ENCODE results near the gene BTAF1. TPM values are rescaled to one million over a fixed set of nuclear protein-coding genes. Genes with fewer than 3 reads are reported as not detected.

Gene BTAF1
- total RNA-seq, 1 experiment from 2014 or later = 42.5 TPM

- peaks cover 14 to 24% of the 10 kb centered on the region in 2 experiments for H3K36me3 ChIP-seq (ENCODE audit: control insufficient read depth in 1 of 2, insufficient read depth in 2 of 2, low read length in 2 of 2)
- H3K9me3 ChIP-seq (ENCODE audit: control insufficient read depth in 1 of 2, insufficient read depth in 1 of 2, low read depth in 1 of 2, low read length in 2 of 2) = no peaks in the 10 kb centered on the region
- ChIA-PET RAD21 (ENCODE audit: low non-redundant PET in 1 of 2, low total read pairs in 2 of 2, uncharacterized antibody in 2 of 2, unreplicated experiment in 2 of 2) (no interaction called here), CTCF (no interaction called here), POLR2A (no interaction called here)
- H4K20me1 ChIP-seq (ENCODE audit: insufficient read depth) = no peaks in the 10 kb centered on the region
- H3K4me2 ChIP-seq (ENCODE audit: low read length) = no peak overlapping the region
- DNase-seq (ENCODE audit: low read depth, low spot score) = no peak
- intact Hi-C loops (cut with micrococcal nuclease) = no loop called here
- BruUV-seq (replicated peaks) = no TSS peak
- no peak overlapping the region for H2AFZ ChIP-seq (ENCODE audit: low read depth, low read length, poor library complexity, severe bottlenecking)
- ATAC-seq = no peak
- H3K4me1 ChIP-seq (ENCODE audit: control insufficient read depth in 1 of 2, insufficient read depth in 2 of 2, low read length in 2 of 2) = no peaks in the 10 kb centered on the region
- no peak overlapping the region for H3K9ac ChIP-seq (ENCODE audit: low read length)
- H3K4me3 ChIP-seq (replicated peaks in 1 of 2; ENCODE audit: low read depth in 1 of 2, low read length in 2 of 2) = no peak overlapping the region
- H3K79me2 ChIP-seq (ENCODE audit: insufficient read depth, low read length) = peaks cover 15% of the 10 kb centered on the region
- TF ChIP-seq ZBTB33 (IDR thresholded peaks at IDR 0.05; ENCODE audit: extremely low read depth, insufficient replicate concordance, low read length) (no peak), CBX3 (IDR thresholded peaks at IDR 0.05; ENCODE audit: low read depth) (no peak), POLR2A (IDR thresholded peaks at IDR 0.05; ENCODE audit: borderline replicate concordance, extremely low read depth, insufficient read depth, insufficient read length) (no peak), EZH2phosphoT487 (IDR thresholded peaks at IDR 0.05; ENCODE audit: borderline replicate concordance) (no peak), EZH2 (IDR thresholded peaks at IDR 0.05) (no peak), ZNF274 (IDR thresholded peaks at IDR 0.05; ENCODE audit: low read depth, low read length) (no peak), YY1 (IDR thresholded peaks at IDR 0.05; ENCODE audit: extremely low read depth, insufficient replicate concordance, low read depth, low read length) (no peak), JUND (IDR thresholded peaks at IDR 0.05) (no peak), ELF1 (IDR thresholded peaks at IDR 0.05; ENCODE audit: borderline replicate concordance, low read depth) (no peak), ZFX (IDR thresholded peaks at IDR 0.05) (no peak), RAD21 (IDR thresholded peaks at IDR 0.05; ENCODE audit: low read depth) (no peak), TCF7L2 (IDR thresholded peaks at IDR 0.05; ENCODE audit: borderline replicate concordance, extremely low read depth, insufficient read depth, insufficient read length) (no peak), EGR1 (IDR thresholded peaks at IDR 0.05; ENCODE audit: low read depth) (no peak)
- TF ChIP-seq, protein P1, sequence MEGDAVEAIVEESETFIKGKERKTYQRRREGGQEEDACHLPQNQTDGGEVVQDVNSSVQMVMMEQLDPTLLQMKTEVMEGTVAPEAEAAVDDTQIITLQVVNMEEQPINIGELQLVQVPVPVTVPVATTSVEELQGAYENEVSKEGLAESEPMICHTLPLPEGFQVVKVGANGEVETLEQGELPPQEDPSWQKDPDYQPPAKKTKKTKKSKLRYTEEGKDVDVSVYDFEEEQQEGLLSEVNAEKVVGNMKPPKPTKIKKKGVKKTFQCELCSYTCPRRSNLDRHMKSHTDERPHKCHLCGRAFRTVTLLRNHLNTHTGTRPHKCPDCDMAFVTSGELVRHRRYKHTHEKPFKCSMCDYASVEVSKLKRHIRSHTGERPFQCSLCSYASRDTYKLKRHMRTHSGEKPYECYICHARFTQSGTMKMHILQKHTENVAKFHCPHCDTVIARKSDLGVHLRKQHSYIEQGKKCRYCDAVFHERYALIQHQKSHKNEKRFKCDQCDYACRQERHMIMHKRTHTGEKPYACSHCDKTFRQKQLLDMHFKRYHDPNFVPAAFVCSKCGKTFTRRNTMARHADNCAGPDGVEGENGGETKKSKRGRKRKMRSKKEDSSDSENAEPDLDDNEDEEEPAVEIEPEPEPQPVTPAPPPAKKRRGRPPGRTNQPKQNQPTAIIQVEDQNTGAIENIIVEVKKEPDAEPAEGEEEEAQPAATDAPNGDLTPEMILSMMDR (IDR thresholded peaks at IDR 0.05 in 2 of 3, conservative IDR thresholded peaks at IDR 0.05 in 1 of 3; ENCODE audit: borderline replicate concordance in 1 of 3, insufficient read depth in 1 of 3, low read depth in 2 of 3, low read length in 2 of 3) = no peak
- H3K9me2 ChIP-seq (ENCODE audit: insufficient read depth) = no peaks in the 10 kb centered on the region
- no peak overlapping the region for H3K27ac ChIP-seq (ENCODE audit: low read depth, low read length)
- H3K27me3 ChIP-seq (ENCODE audit: insufficient read depth, low read length) = no peaks in the 10 kb centered on the region
These were observed 59.8 kb downstream of the BTAF1 start for GRCh38 chr10:91983416-91983815.
